AG04449 (cell line): ENCODE data around the gene RBMS3.
A peak's percentile ranks its signal among the peaks of the same experiment; 100 is the strongest.
"Not testable (repeated sequence)": the region's sequence is repeated elsewhere in the genome, so short reads cannot be mapped to it uniquely, and the experiment has no call there.

Experiments
- CTCF ChIA-PET: fragments of 350-600 bp; formaldehyde crosslinking; extraction: SDS; loops from one replicate; lab custom pipeline; 2021; ENCODE audit warnings: antibody characterized with exemption; lab: Yijun Ruan, JAX
- POLR2A ChIA-PET: fragments of 400-600, 350-600 bp; formaldehyde crosslinking; extraction: SDS; loops from one replicate; lab custom pipeline; 2020; ENCODE audit warnings: antibody characterized with exemption, inconsistent platforms; lab: Yijun Ruan, JAX
- DNase-seq: peaks from one replicate; pipeline ENCODE4 v3.0.0-alpha.2; 2010; ENCODE audit warnings: low read depth, low spot score
- H3K4me3 ChIP-seq: 2 replicates; pipeline ENCODE4 v1.5.1; 2011; ENCODE audit warnings: low read depth, mild to moderate bottlenecking, control low read depth, low read length
- CTCF ChIP-seq: IDR thresholded peaks from one replicate; pipeline ENCODE4 v1.5.1; 2011; ENCODE audit warnings: mild to moderate bottlenecking, moderate library complexity, low read length, control low read depth, inconsistent platforms; ENCODE audit not compliant: insufficient read depth; ENCODE audit errors: missing control alignments

The RBMS3 gene

GRCh38 chr3:29324180-29324651 is 43.3 kb downstream of the RBMS3 start:
- no peak for DNase-seq
- TF ChIP-seq CTCF, result no peak
- CTCF ChIA-PET, result interaction anchor here (1.7 kb wide), 1 partner anchor 10 kb away, joined by 3 read pairs; no protein-coding TSS in a partner anchor
- POLR2A ChIA-PET, result interaction anchor here (1.2 kb wide), 1 partner anchor 16 kb away, joined by 4 read pairs; no protein-coding TSS in a partner anchor
- H3K4me3 ChIP-seq, result peak overlapping the region; percentile 2; the same call in 1 of the 2 replicates

- CTCF ChIA-PET, result interaction anchor here (0.7 kb wide), 1 partner anchor 43 kb away, joined by 3 read pairs; no protein-coding TSS in a partner anchor
Measured at GRCh38 chr3:29326540-29326939, 45.7 kb downstream of the RBMS3 start.

GRCh38 chr3:29329986-29330890 is 49.4 kb downstream of the RBMS3 start:
- no peak for DNase-seq
- H3K4me3 ChIP-seq, result no peak overlapping the region
- ChIA-PET CTCF (interaction anchor here (1.0 kb wide), 1 partner anchor 15 kb away, joined by 3 read pairs; no protein-coding TSS in a partner anchor), POLR2A (interaction anchor here (1.7 kb wide), 1 partner anchor 11 kb away, joined by 5 read pairs; no protein-coding TSS in a partner anchor)
- TF ChIP-seq CTCF, result no peak

More at GRCh38 chr3:29326540-29326939, 45.7 kb downstream of the RBMS3 start:
- POLR2A ChIA-PET, H3K4me3 ChIP-seq, DNase-seq: not testable (repeated sequence)

GRCh38 chr3:29331035-29331434 is 50.2 kb downstream of the RBMS3 start:
- no peak for DNase-seq
- no peak overlapping the region for H3K4me3 ChIP-seq
- POLR2A ChIA-PET, result interaction anchor here (1.7 kb wide), 1 partner anchor 12 kb away, joined by 5 read pairs; no protein-coding TSS in a partner anchor
- CTCF ChIA-PET, result interaction anchor here (1.0 kb wide), 1 partner anchor 12 kb away, joined by 4 read pairs; no protein-coding TSS in a partner anchor
- no peak for TF ChIP-seq CTCF

GRCh38 chr3:29331456-29332194 is 50.8 kb downstream of the RBMS3 start:
- POLR2A ChIA-PET, result interaction anchor here (1.7 kb wide), 1 partner anchor 12 kb away, joined by 5 read pairs; no protein-coding TSS in a partner anchor
- no peak overlapping the region for H3K4me3 ChIP-seq
- CTCF ChIA-PET, result interaction anchor here (1.0 kb wide), 1 partner anchor 11 kb away, joined by 4 read pairs; no protein-coding TSS in a partner anchor
- TF ChIP-seq CTCF, result no peak
- DNase-seq, result no peak

- no peak for TF ChIP-seq CTCF
Measured at GRCh38 chr3:29332195-29332637, 51.3 kb downstream of the RBMS3 start.

More at GRCh38 chr3:29332195-29332637, 51.3 kb downstream of the RBMS3 start:
- ChIA-PET POLR2A (interaction anchor here (0.5 to 1.7 kb wide), 3 partner anchors 13 to 95 kb away, joined by 3 to 5 read pairs (median 3); no protein-coding TSS in a partner anchor), CTCF (no interaction called here)
- no peak overlapping the region for H3K4me3 ChIP-seq
- no peak for DNase-seq
